Activated CD4-positive, alpha-beta T cell treated with anti-CD3 and anti-CD28 coated beads, Interleukin-2, amount 10 ng/mL, durations not matched to agents 24 days and 14 days (primary cell): ENCODE results near the gene ZNF175. TPM values are rescaled to one million over a fixed set of nuclear protein-coding genes. Genes with fewer than 3 reads are reported as not detected.
"Not testable (repeated sequence)": the region's sequence is repeated elsewhere in the genome, so short reads cannot be mapped to it uniquely, and the experiment has no call there.

ENCODE experiments used
- DNase-seq: peaks from one replicate; pipeline ENCODE4 v3.0.0; 2022
- H3K27ac Mint-ChIP-seq: one replicate; pipeline ENCODE4 v1.8.0; 2022; ENCODE audit warnings: mild to moderate bottlenecking, mixed read lengths
- H3K27me3 Mint-ChIP-seq: one replicate; pipeline ENCODE4 v1.8.0; 2022; ENCODE audit warnings: mixed read lengths
- H3K36me3 Mint-ChIP-seq: one replicate; pipeline ENCODE4 v1.8.0; 2022; ENCODE audit warnings: low read depth, mild to moderate bottlenecking, mixed read lengths
- H3K4me1 Mint-ChIP-seq: one replicate; pipeline ENCODE4 v1.8.0; 2021; ENCODE audit warnings: mixed read lengths
- H3K4me3 Mint-ChIP-seq: one replicate; pipeline ENCODE4 v1.8.0; 2022; ENCODE audit warnings: mild to moderate bottlenecking, moderate library complexity, mixed read lengths
- H3K9me3 Mint-ChIP-seq: one replicate; pipeline ENCODE4 v1.8.0; 2021; ENCODE audit warnings: mixed read lengths
- intact Hi-C: fragments of 100-400 bp; cut with micrococcal nuclease; formaldehyde crosslinking; loops from one replicate; pipeline ENCODE4 v1.15.1; 2023
- total RNA-seq: library from RNA; stranded (reverse); gene quantifications from 2 replicates; pipeline ENCODE4 v1.2.3, GENCODE V29; 2022

The ZNF175 gene
- total RNA-seq, 1 donor from 2014 or later: 8.5 TPM

- H3K36me3 Mint-ChIP-seq: no peaks in the 10 kb centered on the region
- no peak overlapping the region for H3K27ac Mint-ChIP-seq
- intact Hi-C loops: no loop called here
- peaks cover 8% of the 10 kb centered on the region for H3K4me1 Mint-ChIP-seq
- no peak overlapping the region for H3K4me3 Mint-ChIP-seq
- no peak for DNase-seq
- H3K27me3 Mint-ChIP-seq: peaks cover 2% of the 10 kb centered on the region
- H3K9me3 Mint-ChIP-seq: peaks cover 8% of the 10 kb centered on the region
Observed at GRCh38 chr19:51610576-51610975, 39.5 kb downstream of the ZNF175 start.

GRCh38 chr19:51614789-51615188 lies 43.7 kb downstream of the ZNF175 start:
- H3K27ac Mint-ChIP-seq: no peak overlapping the region
- H3K27me3 Mint-ChIP-seq: peaks cover 2% of the 10 kb centered on the region
- no peaks in the 10 kb centered on the region for H3K4me1 Mint-ChIP-seq
- H3K36me3 Mint-ChIP-seq: no peaks in the 10 kb centered on the region
- DNase-seq: no peak
- intact Hi-C loops: no loop called here
- H3K4me3 Mint-ChIP-seq: no peak overlapping the region
- peaks cover 8% of the 10 kb centered on the region for H3K9me3 Mint-ChIP-seq

DNA sequence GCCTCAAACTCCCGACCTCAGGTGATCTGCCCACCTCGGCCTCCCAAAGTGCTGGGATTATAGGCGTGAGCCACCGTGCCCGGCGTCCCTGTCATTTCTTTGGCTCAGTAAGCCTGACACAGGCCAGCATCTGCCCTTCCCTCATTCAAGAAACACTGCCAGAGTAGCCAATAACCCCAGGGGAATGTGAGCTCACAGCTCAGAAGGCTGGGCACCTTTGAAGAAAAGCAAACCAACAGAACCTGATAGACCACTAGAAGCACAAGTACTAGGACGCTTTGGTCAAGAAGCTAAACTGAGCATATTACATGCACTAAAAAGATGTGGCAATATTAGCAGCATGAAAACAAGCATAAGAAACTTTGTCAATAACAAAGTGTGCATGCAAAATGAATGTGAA lies 44.9 kb downstream of the ZNF175 start:
- Mint-ChIP-seq H3K27ac (no peak overlapping the region), H3K36me3 (no peaks in the 10 kb centered on the region), H3K4me1 (no peaks in the 10 kb centered on the region), H3K4me3 (no peak overlapping the region), H3K9me3 (peaks cover 8% of the 10 kb centered on the region), H3K27me3 (peaks cover 3% of the 10 kb centered on the region)
- intact Hi-C loops: no loop called here
- no peak for DNase-seq

GRCh38 chr19:51621178-51621577 lies 50.1 kb downstream of the ZNF175 start:
- Mint-ChIP-seq H3K9me3 (no peaks in the 10 kb centered on the region), H3K36me3 (no peaks in the 10 kb centered on the region), H3K4me3 (no peak overlapping the region), H3K27me3 (peaks cover 3% of the 10 kb centered on the region), H3K27ac (no peak overlapping the region), H3K4me1 (no peaks in the 10 kb centered on the region)
- no peak for DNase-seq
- intact Hi-C loops: no loop called here

DNA sequence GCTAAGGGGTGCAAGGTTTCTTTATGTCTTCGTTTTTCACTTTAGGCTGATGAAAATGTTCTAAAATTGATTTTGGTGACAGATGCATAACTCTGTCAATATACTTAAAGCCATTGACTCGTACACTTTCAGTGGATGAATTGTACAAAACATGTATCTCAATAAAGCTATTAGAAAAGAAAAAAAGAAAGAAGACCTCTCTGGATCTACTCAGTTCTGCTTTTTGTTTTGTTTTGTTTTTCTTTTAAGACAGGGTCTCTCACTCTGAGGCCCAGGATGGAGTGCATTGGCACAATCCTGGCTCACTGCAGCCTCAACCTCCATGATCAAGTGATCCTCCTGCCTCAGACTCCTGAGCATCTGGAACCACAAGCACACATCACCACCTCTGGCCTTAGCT lies 55.6 kb downstream of the ZNF175 start:
- Mint-ChIP-seq H3K27me3 (peaks cover 5% of the 10 kb centered on the region), H3K36me3 (no peaks in the 10 kb centered on the region), H3K9me3 (no peaks in the 10 kb centered on the region), H3K4me3 (no peak overlapping the region), H3K27ac (no peak overlapping the region), H3K4me1 (no peaks in the 10 kb centered on the region)
- DNase-seq: no peak
- intact Hi-C loops: no loop called here

DNA sequence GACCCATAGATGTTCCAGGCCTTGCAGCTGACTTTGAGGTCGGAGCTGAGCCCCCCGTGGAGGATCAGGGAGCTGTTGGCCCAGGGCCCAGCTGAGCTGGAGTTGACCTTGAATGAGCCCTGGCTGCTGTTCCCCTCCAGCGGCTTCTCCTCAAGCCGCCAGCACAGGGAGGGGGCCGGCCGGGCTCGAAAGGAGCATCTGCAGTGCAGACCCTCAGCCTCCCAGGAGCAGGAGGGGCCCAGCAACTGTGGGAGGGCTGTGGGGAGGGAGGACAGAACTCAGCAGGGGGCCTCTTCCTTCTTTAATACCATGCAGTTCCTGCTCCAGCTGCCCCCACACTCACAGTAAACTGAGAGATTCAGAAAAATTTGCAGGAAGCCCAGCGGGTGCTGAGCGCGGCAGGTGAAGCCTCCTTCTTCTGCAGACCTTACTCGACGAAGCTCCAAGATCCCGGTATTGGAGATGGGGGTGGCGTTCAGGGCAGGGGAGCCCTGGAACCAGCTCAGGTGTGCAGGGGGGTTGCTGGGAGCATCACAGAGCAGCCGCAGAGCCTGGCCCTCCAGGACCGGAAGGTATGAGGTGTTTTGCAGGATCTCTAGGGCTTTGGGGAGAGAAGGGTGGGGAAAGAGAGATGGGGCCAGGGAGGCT lies 56.5 kb downstream of the ZNF175 start:
- H3K27me3 Mint-ChIP-seq: peaks cover 5% of the 10 kb centered on the region
- no peaks in the 10 kb centered on the region for H3K4me1 Mint-ChIP-seq
- no peak overlapping the region for H3K4me3 Mint-ChIP-seq
- no peaks in the 10 kb centered on the region for H3K36me3 Mint-ChIP-seq
- intact Hi-C loops: no loop called here
- no peaks in the 10 kb centered on the region for H3K9me3 Mint-ChIP-seq
- no peak overlapping the region for H3K27ac Mint-ChIP-seq
- DNase-seq: no peak

DNA sequence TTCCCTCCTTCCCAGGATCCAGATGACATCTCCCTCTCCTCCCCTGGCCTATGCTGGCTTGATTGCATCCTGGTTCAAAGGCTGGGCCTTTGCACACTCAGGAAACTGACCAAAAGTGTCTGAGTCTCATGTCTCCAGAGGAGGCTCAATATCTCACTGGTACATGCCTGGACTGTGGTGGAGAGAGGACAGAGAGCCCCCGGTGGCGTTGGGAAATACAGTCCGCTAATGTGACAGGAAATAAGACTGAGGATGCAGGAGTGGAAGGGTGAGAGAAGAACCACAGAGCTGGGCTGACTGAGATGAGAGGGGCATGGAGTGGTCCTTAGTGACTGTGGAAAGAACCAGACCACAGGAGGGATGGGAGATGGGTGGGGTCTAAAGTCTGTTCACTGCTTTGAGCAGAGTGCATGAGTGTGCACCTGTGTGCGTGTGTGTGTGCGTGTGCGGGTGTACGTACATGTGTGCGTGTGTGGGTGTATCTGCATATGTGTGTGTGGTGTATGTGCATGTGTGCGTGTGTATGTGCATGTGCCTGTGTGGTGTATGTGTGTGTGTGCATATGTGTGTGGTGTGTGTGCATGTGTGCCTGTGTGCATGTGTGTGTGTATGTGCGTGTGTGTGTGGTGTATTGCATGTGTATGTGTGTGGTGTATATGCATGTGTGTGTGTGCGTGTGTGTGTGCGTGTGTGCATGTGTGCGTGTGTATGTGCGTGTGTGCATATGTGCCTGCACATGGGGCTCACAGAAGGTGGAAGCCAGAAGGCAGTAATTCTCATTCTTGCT lies 57.3 kb downstream of the ZNF175 start:
- H3K36me3 Mint-ChIP-seq: no peaks in the 10 kb centered on the region
- H3K9me3 Mint-ChIP-seq: no peaks in the 10 kb centered on the region
- H3K27me3 Mint-ChIP-seq: peaks cover 5% of the 10 kb centered on the region
- H3K4me1 Mint-ChIP-seq: no peaks in the 10 kb centered on the region
- no peak overlapping the region for H3K4me3 Mint-ChIP-seq
- intact Hi-C loops: no loop called here
- no peak for DNase-seq
- H3K27ac Mint-ChIP-seq: no peak overlapping the region

GRCh38 chr19:51630315-51630714 lies 59.2 kb downstream of the ZNF175 start, which contains the start of gene SIGLEC5:
TSS of gene SIGLEC5 (minus strand) at chr19:51630401. CDS start at chr19:51630335, 66 bp downstream.
- H3K4me3 Mint-ChIP-seq, H3K27me3 Mint-ChIP-seq, H3K27ac Mint-ChIP-seq, DNase-seq, H3K4me1 Mint-ChIP-seq, H3K36me3 Mint-ChIP-seq, H3K9me3 Mint-ChIP-seq: not testable (repeated sequence)
- intact Hi-C loops: loop anchor here (1.0 kb wide), 1 partner anchor 14 kb away; no protein-coding TSS in a partner anchor

DNA sequence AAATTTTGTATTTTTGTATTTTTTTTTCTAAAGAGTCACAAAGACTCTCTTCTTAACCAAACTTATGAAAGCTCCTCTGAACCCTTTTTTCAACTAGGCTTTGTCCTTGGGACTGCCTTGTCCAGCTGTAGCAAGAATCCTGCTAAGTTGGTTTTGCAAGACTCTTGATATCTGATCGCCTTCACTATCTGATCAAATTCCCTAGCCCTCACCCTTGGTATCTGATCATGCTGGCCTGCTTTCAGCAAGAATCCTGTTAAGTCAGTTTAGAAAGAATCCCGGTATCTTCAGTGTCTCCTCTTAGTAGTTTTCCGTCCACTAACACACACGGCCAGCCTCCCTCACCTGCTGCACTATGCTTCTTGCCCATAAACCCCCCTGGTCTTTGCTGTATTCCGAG lies 61.0 kb downstream of the ZNF175 start:
- DNase-seq: no peak
- no peak overlapping the region for H3K4me3 Mint-ChIP-seq
- H3K4me1 Mint-ChIP-seq: no peaks in the 10 kb centered on the region
- H3K27me3 Mint-ChIP-seq: peaks cover 5% of the 10 kb centered on the region
- H3K27ac Mint-ChIP-seq: no peak overlapping the region
- H3K9me3 Mint-ChIP-seq: no peaks in the 10 kb centered on the region
- no peaks in the 10 kb centered on the region for H3K36me3 Mint-ChIP-seq
- intact Hi-C loops: no loop called here

DNA sequence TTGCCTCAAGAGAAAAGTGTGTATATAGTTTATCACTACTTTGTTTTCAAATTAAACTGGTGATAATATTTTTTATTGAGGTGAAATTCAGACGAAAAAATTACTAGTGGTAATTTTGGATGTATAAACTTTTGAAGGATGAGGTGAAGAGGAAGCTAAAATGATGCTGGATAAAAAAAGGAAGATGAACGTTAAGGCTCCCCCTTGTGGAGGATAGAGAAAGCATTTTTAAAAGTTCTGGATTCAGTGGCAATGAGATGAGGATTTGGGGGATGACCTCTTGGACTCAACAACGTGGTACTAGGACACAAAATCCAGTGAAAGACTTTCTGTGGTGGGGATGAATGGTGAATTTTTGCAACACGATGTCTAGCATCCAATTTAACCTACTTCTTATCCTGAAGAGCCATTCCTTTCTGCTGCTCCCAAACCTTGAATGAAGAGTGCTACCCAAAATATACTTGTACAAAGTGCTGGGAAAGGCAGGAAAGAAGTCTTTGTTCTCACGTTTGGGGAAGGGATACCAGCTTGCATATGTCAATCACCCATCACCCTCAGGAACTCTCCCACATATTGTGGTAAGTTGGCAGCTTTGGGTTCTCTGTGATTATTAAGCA lies 66.4 kb downstream of the ZNF175 start:
- H3K27ac Mint-ChIP-seq: no peak overlapping the region
- no peaks in the 10 kb centered on the region for H3K4me1 Mint-ChIP-seq
- H3K36me3 Mint-ChIP-seq: no peaks in the 10 kb centered on the region
- no peaks in the 10 kb centered on the region for H3K9me3 Mint-ChIP-seq
- no peak overlapping the region for H3K4me3 Mint-ChIP-seq
- no peak for DNase-seq
- intact Hi-C loops: loop anchor here (1.0 kb wide), 2 partner anchors 164 to 220 kb away; partner anchors contain the start of gene SIGLEC10
- H3K27me3 Mint-ChIP-seq: peaks cover 32% of the 10 kb centered on the region

DNA sequence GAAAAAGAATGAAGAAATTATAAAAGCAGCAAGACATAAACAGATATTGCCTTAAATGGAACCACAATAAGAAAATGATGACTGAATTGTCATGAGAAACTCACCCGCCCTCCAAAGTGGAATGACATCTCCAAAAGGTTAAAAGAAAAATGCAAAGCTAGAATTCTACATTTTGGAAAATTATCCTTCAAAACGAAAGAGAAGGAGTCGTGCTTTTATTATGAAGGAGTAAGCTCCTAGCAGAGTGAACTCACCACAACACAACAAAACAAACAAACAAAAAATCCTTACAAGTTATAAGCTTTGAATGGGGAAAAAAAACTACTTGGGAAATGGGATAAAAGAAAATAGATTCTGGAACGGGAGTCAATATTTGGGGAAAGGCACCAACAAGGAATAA lies 68.8 kb downstream of the ZNF175 start:
- H3K9me3 Mint-ChIP-seq: no peaks in the 10 kb centered on the region
- no peak overlapping the region for H3K27ac Mint-ChIP-seq
- intact Hi-C loops: no loop called here
- peaks cover 41% of the 10 kb centered on the region for H3K27me3 Mint-ChIP-seq
- no peak overlapping the region for H3K4me3 Mint-ChIP-seq
- peaks cover 3% of the 10 kb centered on the region for H3K4me1 Mint-ChIP-seq
- DNase-seq: no peak
- H3K36me3 Mint-ChIP-seq: no peaks in the 10 kb centered on the region

GRCh38 chr19:51640386-51640785 lies 69.3 kb downstream of the ZNF175 start:
- no peaks in the 10 kb centered on the region for H3K9me3 Mint-ChIP-seq
- no peaks in the 10 kb centered on the region for H3K36me3 Mint-ChIP-seq
- H3K4me1 Mint-ChIP-seq: peaks cover 5% of the 10 kb centered on the region
- peaks cover 45% of the 10 kb centered on the region for H3K27me3 Mint-ChIP-seq
- no peak overlapping the region for H3K27ac Mint-ChIP-seq
- no peak overlapping the region for H3K4me3 Mint-ChIP-seq
- DNase-seq: no peak
- intact Hi-C loops: no loop called here

- Mint-ChIP-seq H3K27ac (no peak overlapping the region), H3K4me1 (peaks cover 5% of the 10 kb centered on the region), H3K9me3 (no peaks in the 10 kb centered on the region), H3K4me3 (no peak overlapping the region), H3K27me3 (peaks cover 45% of the 10 kb centered on the region), H3K36me3 (no peaks in the 10 kb centered on the region)
- intact Hi-C loops: no loop called here
- no peak for DNase-seq
Observed at GRCh38 chr19:51641648-51642047, 70.6 kb downstream of the ZNF175 start.
